Pancreas (tissue), 10 donors: Measurements from ENCODE around the gene PRDM5. TPM values are rescaled to one million over a fixed set of nuclear protein-coding genes. Genes with fewer than 3 reads are reported as not detected.

Source experiments
- ATAC-seq, 4 donors: fragments of 200-7000 bp; cut with Tn5 transposase; one replicate each; pipeline versions ENCODE4 v1.8.0 to v1.9.1; 2020; ENCODE audit warnings: mild to moderate bottlenecking in 4 of 4, moderate library complexity in 4 of 4
- DNase-seq, 6 donors: peaks; one replicate each; pipeline ENCODE4 v3.0.0-alpha.2; 2020
- FAIRE-seq: peaks from 2 replicates; lab custom pipeline; 2012; peaks lifted over from hg19 to GRCh38; lab: Jason Lieb, UNC
- H3K27ac ChIP-seq, 4 donors: fragments of 200-600 bp; sonication (generic); 1 replicate in 3 of 4; 2 replicates in 1 of 4; pipeline versions ENCODE4 v1.5.0 to v1.8.0; 2020
- H3K27me3 ChIP-seq, 4 donors: fragments of 200-600 bp; one replicate each; pipeline ENCODE4 v1.8.0; 2021
- H3K36me3 ChIP-seq, 3 donors: fragments of 200-600 bp; sonication (generic) in 1 of 3; one replicate each; pipeline versions ENCODE4 v1.5.0 to v1.8.0; 2020 to 2021
- H3K4me1 ChIP-seq, 3 donors: fragments of 200-600 bp; one replicate each; pipeline ENCODE4 v1.8.0; 2021
- H3K4me3 ChIP-seq, 4 donors: fragments of 200-600 bp; sonication (generic) in 2 of 4; one replicate each; pipeline versions ENCODE4 v1.5.0 to v1.8.0; 2020 to 2021
- H3K9me3 ChIP-seq, 4 donors: fragments of 200-600 bp; one replicate each; pipeline ENCODE4 v1.8.0; 2021
- CTCF ChIP-seq, 4 donors: fragments of 200-600 bp; sonication (generic) in 3 of 4; IDR thresholded peaks; one replicate each; pipeline versions ENCODE4 v1.5.0 to v1.8.0; 2021; ENCODE audit warnings: antibody characterized with exemption in 4 of 4
- WGBS, 2 donors: extraction: QIAGEN DNeasy Blood & Tissue Kit; methylation state at CpG; one replicate each; pipeline ENCODE4 v1.1.7; 2013; 5-methylcytosine and 5-hydroxymethylcytosine counted together
- intact Hi-C, 3 donors: fragments of 100-400 bp; cut with DNase I; formaldehyde crosslinking; loops; one replicate each; pipeline versions ENCODE4 v1.11.1 to v1.14.2; 2022
- polyA plus RNA-seq, 2 donors: library from polyadenylated mRNA; stranded (reverse); fragments of 200-250 nt; gene quantifications; one replicate each; pipeline ENCODE4 v1.2.3, GENCODE V29; 2013
- total RNA-seq, 6 donors: library from RNA; stranded (reverse); fragmentation: NEBNext Ultra II Directional in 4 of 6; extraction: Animal tissue kit (Norgen Biotek cat#: 25700) in 4 of 6; gene quantifications; one replicate each; pipeline versions ENCODE4 v1.2.1 to v1.2.4, GENCODE V29; 2021 to 2023
- donor health status: healthy with polysubstance abuse.
- donor health status: DM: no; HTN: no; CAD: no; lungs with moderate emphysema.
- donor health status: DM: no; HTN: no; CAD: no.
- donor health status: control.
- donor health status: control.
- donor health status: Bipolar disorder and iron deficiency.
- donor health status: DM: yes; HTN: yes; CAD: no.
- donor health status: DM: no; HTN: no; CAD: no.
- donor health status: DM: no; HTN: no; CAD: no.
- donor health status: DM: yes; HTN: yes; CAD: no.

The PRDM5 gene
- total and polyA plus RNA-seq, 8 donors, result 2.7 to 13.2 (median 9.5) TPM

GRCh38 chr4:120929847-120930246 lies 7.3 kb upstream of the PRDM5 start:
- H3K27ac ChIP-seq, result no peak overlapping the region
- H3K9me3 ChIP-seq, result no peaks in the 10 kb centered on the region
- ATAC-seq, result peak in 1 of 4 donors; percentile 62
- no peak for TF ChIP-seq CTCF (IDR thresholded peaks at IDR 0.05)
- peaks cover 0 to 6% (median 0%) of the 10 kb centered on the region in 3 donors for H3K4me1 ChIP-seq
- no peak overlapping the region for H3K4me3 ChIP-seq
- no peak for DNase-seq
- intact Hi-C loops, result no loop called here
- no peak for FAIRE-seq
- no peaks in the 10 kb centered on the region for H3K36me3 ChIP-seq
- no peaks in the 10 kb centered on the region for H3K27me3 ChIP-seq
- 4 to 13% methylated on average over 1 of the region's 1 CpG for WGBS, 2 donors

DNA sequence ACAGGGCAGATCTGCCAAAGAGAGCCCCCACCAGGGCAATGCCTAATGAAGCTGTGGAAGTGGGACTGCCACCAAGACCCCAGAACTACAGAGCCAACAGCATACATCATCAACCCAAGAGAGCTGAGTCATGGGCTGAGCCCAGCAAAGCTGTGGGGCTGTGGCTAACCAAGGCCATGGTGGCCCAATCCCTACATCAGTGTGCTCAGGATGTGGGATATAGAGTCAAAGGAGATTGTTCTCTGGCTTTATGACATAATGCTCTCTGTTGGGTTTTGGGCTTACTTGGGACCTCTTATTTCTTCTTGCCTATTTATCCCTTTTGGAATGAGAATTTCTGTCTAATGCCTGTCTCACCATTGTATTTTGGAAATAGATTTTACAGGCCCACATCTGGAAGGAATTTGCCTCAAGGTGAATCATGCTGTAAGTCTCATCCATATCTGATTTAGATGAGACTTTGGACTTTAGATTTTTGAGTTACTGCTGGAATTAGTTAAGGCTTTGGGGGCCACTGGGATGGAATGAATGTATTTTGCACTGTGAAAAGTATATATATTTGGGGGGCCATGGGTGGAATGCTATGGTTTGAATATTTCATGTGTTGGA lies 5.4 kb upstream of the PRDM5 start:
- H3K36me3 ChIP-seq, result no peaks in the 10 kb centered on the region
- peaks cover 0 to 16% (median 0%) of the 10 kb centered on the region in 3 donors for H3K4me1 ChIP-seq
- FAIRE-seq (no peak), DNase-seq (no peak), ATAC-seq (no peak)
- no peak overlapping the region for H3K4me3 ChIP-seq
- no peaks in the 10 kb centered on the region for H3K27me3 ChIP-seq
- TF ChIP-seq CTCF (IDR thresholded peaks at IDR 0.05), result no peak
- no peaks in the 10 kb centered on the region for H3K9me3 ChIP-seq
- intact Hi-C loops, result no loop called here
- H3K27ac ChIP-seq, result no peak overlapping the region

GRCh38 chr4:120926358-120927025 lies 4.0 kb upstream of the PRDM5 start:
- H3K27ac ChIP-seq, result no peak overlapping the region
- no peaks in the 10 kb centered on the region for H3K27me3 ChIP-seq
- 89 to 91% methylated on average over 3 of the region's 3 CpGs for WGBS, 2 donors
- H3K36me3 ChIP-seq, result no peaks in the 10 kb centered on the region
- intact Hi-C loops, result no loop called here
- no peak for ATAC-seq
- TF ChIP-seq CTCF (IDR thresholded peaks at IDR 0.05), result no peak
- H3K9me3 ChIP-seq, result no peaks in the 10 kb centered on the region
- FAIRE-seq, result no peak
- no peak overlapping the region for H3K4me3 ChIP-seq
- DNase-seq, result no peak
- peaks cover 0 to 17% (median 0%) of the 10 kb centered on the region in 3 donors for H3K4me1 ChIP-seq

- TF ChIP-seq CTCF (IDR thresholded peaks at IDR 0.05), result no peak
- ATAC-seq (no peak), DNase-seq (no peak), FAIRE-seq (no peak)
- intact Hi-C loops, result no loop called here
- H3K9me3 ChIP-seq, result no peaks in the 10 kb centered on the region
- H3K27ac ChIP-seq, result no peak overlapping the region
- 51 to 69% methylated on average over 3 of the region's 3 CpGs for WGBS, 2 donors
- no peaks in the 10 kb centered on the region for H3K36me3 ChIP-seq
- no peaks in the 10 kb centered on the region for H3K27me3 ChIP-seq
- peaks cover 14 to 32% (median 15%) of the 10 kb centered on the region in 3 donors for H3K4me1 ChIP-seq
- H3K4me3 ChIP-seq, result no peak overlapping the region
Observed at GRCh38 chr4:120924931-120925330, 2.4 kb upstream of the PRDM5 start.

GRCh38 chr4:120923207-120923522 lies 639 bp upstream of the PRDM5 start:
- no peak for ATAC-seq
- WGBS, 2 donors, result 4 to 7% methylated on average over 12 of the region's 12 CpGs
- H3K9me3 ChIP-seq, result no peaks in the 10 kb centered on the region
- TF ChIP-seq CTCF (IDR thresholded peaks at IDR 0.05), result no peak
- no peak for FAIRE-seq
- H3K36me3 ChIP-seq, result no peaks in the 10 kb centered on the region
- peak overlapping the region; percentile 87 to 97 (median 92) for H3K27ac ChIP-seq
- no peaks in the 10 kb centered on the region for H3K27me3 ChIP-seq
- peak overlapping the region; percentile 41 to 83 (median 66) for H3K4me3 ChIP-seq
- H3K4me1 ChIP-seq, result peaks cover 29 to 44% (median 32%) of the 10 kb centered on the region in 3 donors
- intact Hi-C loops, result no loop called here
- DNase-seq, result no peak
